Measurements from ENCODE around the gene ATCAY.

ATCAY gene

GRCh38 chr19:3836887-3837286, 43.6 kb upstream of the ATCAY start:
- TF ChIP-seq CTCF (IDR thresholded peaks at IDR 0.05; ENCODE audit: low read depth, low read length), result no peak
- H3K4me3 ChIP-seq (replicated peaks in 1 of 2; ENCODE audit: low read depth in 2 of 2, low read length in 2 of 2), result no peak overlapping the region
- no peak for DNase-seq (ENCODE audit: low read depth in 2 of 2)

- H3K4me3 ChIP-seq (replicated peaks in 1 of 2; ENCODE audit: low read depth in 2 of 2, low read length in 2 of 2), result no peak overlapping the region
- TF ChIP-seq CTCF (IDR thresholded peaks at IDR 0.05; ENCODE audit: low read depth, low read length), result no peak
- DNase-seq (ENCODE audit: low read depth in 2 of 2), result no peak
These were observed 43.2 kb upstream of the ATCAY start for GRCh38 chr19:3837332-3837731.

GRCh38 chr19:3837922-3838321, 42.6 kb upstream of the ATCAY start:
- TF ChIP-seq CTCF (IDR thresholded peaks at IDR 0.05; ENCODE audit: low read depth, low read length), result no peak
- no peak for DNase-seq (ENCODE audit: low read depth in 2 of 2)
- H3K4me3 ChIP-seq (replicated peaks in 1 of 2; ENCODE audit: low read depth in 2 of 2, low read length in 2 of 2), result no peak overlapping the region

GRCh38 chr19:3838661-3839060, 41.8 kb upstream of the ATCAY start:
- no peak for DNase-seq (ENCODE audit: low read depth in 2 of 2)
- no peak overlapping the region for H3K4me3 ChIP-seq (replicated peaks in 1 of 2; ENCODE audit: low read depth in 2 of 2, low read length in 2 of 2)
- TF ChIP-seq CTCF (IDR thresholded peaks at IDR 0.05; ENCODE audit: low read depth, low read length), result no peak

- TF ChIP-seq CTCF (IDR thresholded peaks at IDR 0.05; ENCODE audit: low read depth, low read length), result no peak
- no peak overlapping the region for H3K4me3 ChIP-seq (replicated peaks in 1 of 2; ENCODE audit: low read depth in 2 of 2, low read length in 2 of 2)
- DNase-seq (ENCODE audit: low read depth in 2 of 2), result no peak
These were observed 40.5 kb upstream of the ATCAY start for GRCh38 chr19:3839941-3840340.

- no peak for TF ChIP-seq CTCF (IDR thresholded peaks at IDR 0.05; ENCODE audit: low read depth, low read length)
- no peak overlapping the region for H3K4me3 ChIP-seq (replicated peaks in 1 of 2; ENCODE audit: low read depth in 2 of 2, low read length in 2 of 2)
- DNase-seq (ENCODE audit: low read depth in 2 of 2), result no peak
These were observed 39.7 kb upstream of the ATCAY start for GRCh38 chr19:3840804-3841203.

- no peak for TF ChIP-seq CTCF (IDR thresholded peaks at IDR 0.05; ENCODE audit: low read depth, low read length)
- DNase-seq (ENCODE audit: low read depth in 2 of 2), result no peak
- no peak overlapping the region for H3K4me3 ChIP-seq (replicated peaks in 1 of 2; ENCODE audit: low read depth in 2 of 2, low read length in 2 of 2)
These were observed 37.5 kb upstream of the ATCAY start for GRCh38 chr19:3842948-3843347.

Measured in cardiac fibroblast (primary cell).